Pancreas (tissue), 10 donors: ENCODE data around the gene GPC5. TPM values are rescaled to one million over a fixed set of nuclear protein-coding genes. Genes with fewer than 3 reads are reported as not detected.

ENCODE experiments used
- ATAC-seq, 4 donors: fragments of 200-7000 bp; cut with Tn5 transposase; one replicate each; pipeline versions ENCODE4 v1.8.0 to v1.9.1; 2020; ENCODE audit warnings: mild to moderate bottlenecking in 4 of 4, moderate library complexity in 4 of 4
- DNase-seq, 6 donors: peaks; one replicate each; pipeline ENCODE4 v3.0.0-alpha.2; 2020
- FAIRE-seq: peaks from 2 replicates; lab custom pipeline; 2012; peaks lifted over from hg19 to GRCh38; lab: Jason Lieb, UNC
- H3K27ac ChIP-seq, 4 donors: fragments of 200-600 bp; sonication (generic); 1 replicate in 3 of 4; 2 replicates in 1 of 4; pipeline versions ENCODE4 v1.5.0 to v1.8.0; 2020
- H3K27me3 ChIP-seq, 4 donors: fragments of 200-600 bp; one replicate each; pipeline ENCODE4 v1.8.0; 2021
- H3K36me3 ChIP-seq, 3 donors: fragments of 200-600 bp; sonication (generic) in 1 of 3; one replicate each; pipeline versions ENCODE4 v1.5.0 to v1.8.0; 2020 to 2021
- H3K4me1 ChIP-seq, 3 donors: fragments of 200-600 bp; one replicate each; pipeline ENCODE4 v1.8.0; 2021
- H3K4me3 ChIP-seq, 4 donors: fragments of 200-600 bp; sonication (generic) in 2 of 4; one replicate each; pipeline versions ENCODE4 v1.5.0 to v1.8.0; 2020 to 2021
- H3K9me3 ChIP-seq, 4 donors: fragments of 200-600 bp; one replicate each; pipeline ENCODE4 v1.8.0; 2021
- CTCF ChIP-seq, 4 donors: fragments of 200-600 bp; sonication (generic) in 3 of 4; IDR thresholded peaks; one replicate each; pipeline versions ENCODE4 v1.5.0 to v1.8.0; 2021; ENCODE audit warnings: antibody characterized with exemption in 4 of 4
- WGBS, 2 donors: extraction: QIAGEN DNeasy Blood & Tissue Kit; methylation state at CpG; one replicate each; pipeline ENCODE4 v1.1.7; 2013; 5-methylcytosine and 5-hydroxymethylcytosine counted together
- intact Hi-C, 3 donors: fragments of 100-400 bp; cut with DNase I; formaldehyde crosslinking; loops; one replicate each; pipeline versions ENCODE4 v1.11.1 to v1.14.2; 2022
- polyA plus RNA-seq, 2 donors: library from polyadenylated mRNA; stranded (reverse); fragments of 200-250 nt; gene quantifications; one replicate each; pipeline ENCODE4 v1.2.3, GENCODE V29; 2013
- total RNA-seq, 6 donors: library from RNA; stranded (reverse); fragmentation: NEBNext Ultra II Directional in 4 of 6; extraction: Animal tissue kit (Norgen Biotek cat#: 25700) in 4 of 6; gene quantifications; one replicate each; pipeline versions ENCODE4 v1.2.1 to v1.2.4, GENCODE V29; 2021 to 2023
- donor health status: healthy with polysubstance abuse.
- donor health status: DM: no; HTN: no; CAD: no; lungs with moderate emphysema.
- donor health status: DM: no; HTN: no; CAD: no.
- donor health status: control.
- donor health status: control.
- donor health status: Bipolar disorder and iron deficiency.
- donor health status: DM: yes; HTN: yes; CAD: no.
- donor health status: DM: no; HTN: no; CAD: no.
- donor health status: DM: no; HTN: no; CAD: no.
- donor health status: DM: yes; HTN: yes; CAD: no.

GPC5 gene
- total and polyA plus RNA-seq, 8 donors = 0.12 to 0.35 (median 0.35) TPM; not detected in 5

- H3K9me3 ChIP-seq = no peaks in the 10 kb centered on the region
- no peak for TF ChIP-seq CTCF (IDR thresholded peaks at IDR 0.05)
- 26 to 28% methylated on average over 5 of the region's 5 CpGs for WGBS, 2 donors
- DNase-seq = peak in 3 of 6 donors; percentile 10 to 40 (median 33)
- no peaks in the 10 kb centered on the region for H3K36me3 ChIP-seq
- no peak overlapping the region for H3K27ac ChIP-seq
- peaks cover 0 to 36% (median 17%) of the 10 kb centered on the region in 3 donors for H3K4me1 ChIP-seq
- no peak for FAIRE-seq
- H3K27me3 ChIP-seq = no peaks in the 10 kb centered on the region
- no peak overlapping the region for H3K4me3 ChIP-seq
- intact Hi-C loops = no loop called here
- ATAC-seq = peak; percentile 52 to 81 (median 71)
Observed at GRCh38 chr13:92825938-92826596, 1427.6 kb downstream of the GPC5 start.

GRCh38 chr13:92827503-92827902 is 1429.1 kb downstream of the GPC5 start:
- Histone ChIP-seq H3K9me3 (no peaks in the 10 kb centered on the region), H3K4me1 (peaks cover 0 to 24% (median 13%) of the 10 kb centered on the region in 3 donors), H3K27me3 (no peaks in the 10 kb centered on the region), H3K4me3 (no peak overlapping the region), H3K27ac (no peak overlapping the region), H3K36me3 (no peaks in the 10 kb centered on the region)
- TF ChIP-seq CTCF (IDR thresholded peaks at IDR 0.05) = no peak
- ATAC-seq = no peak
- intact Hi-C loops = no loop called here
- FAIRE-seq = no peak
- DNase-seq = no peak
- 70 to 79% methylated on average over 4 of the region's 4 CpGs for WGBS, 2 donors

GRCh38 chr13:92829930-92830329 is 1431.5 kb downstream of the GPC5 start:
- no peaks in the 10 kb centered on the region for H3K27me3 ChIP-seq
- intact Hi-C loops = no loop called here
- peaks cover 0 to 10% (median 5%) of the 10 kb centered on the region in 3 donors for H3K4me1 ChIP-seq
- DNase-seq (no peak), ATAC-seq (no peak), FAIRE-seq (no peak)
- 39 to 55% methylated on average over 3 of the region's 3 CpGs for WGBS, 2 donors
- H3K27ac ChIP-seq = no peak overlapping the region
- no peak for TF ChIP-seq CTCF (IDR thresholded peaks at IDR 0.05)
- H3K36me3 ChIP-seq = no peaks in the 10 kb centered on the region
- H3K4me3 ChIP-seq = no peak overlapping the region
- H3K9me3 ChIP-seq = no peaks in the 10 kb centered on the region

- H3K36me3 ChIP-seq = no peaks in the 10 kb centered on the region
- 57 to 78% methylated on average over 3 of the region's 3 CpGs for WGBS, 2 donors
- no peak overlapping the region for H3K27ac ChIP-seq
- H3K4me3 ChIP-seq = no peak overlapping the region
- FAIRE-seq (no peak), ATAC-seq (no peak), DNase-seq (no peak)
- peaks cover 0 to 7% (median 3%) of the 10 kb centered on the region in 3 donors for H3K4me1 ChIP-seq
- TF ChIP-seq CTCF (IDR thresholded peaks at IDR 0.05) = no peak
- no peaks in the 10 kb centered on the region for H3K27me3 ChIP-seq
- intact Hi-C loops = no loop called here
- no peaks in the 10 kb centered on the region for H3K9me3 ChIP-seq
Observed at GRCh38 chr13:92830821-92831220, 1432.4 kb downstream of the GPC5 start.

- no peak for DNase-seq
- FAIRE-seq = no peak
- Histone ChIP-seq H3K4me3 (no peak overlapping the region), H3K4me1 (no peaks in the 10 kb centered on the region), H3K27ac (no peak overlapping the region), H3K9me3 (no peaks in the 10 kb centered on the region), H3K36me3 (no peaks in the 10 kb centered on the region), H3K27me3 (no peaks in the 10 kb centered on the region)
- 91% methylated on average over 1 of the region's 1 CpG for WGBS, 2 donors
- intact Hi-C loops = no loop called here
- ATAC-seq = no peak
- no peak for TF ChIP-seq CTCF (IDR thresholded peaks at IDR 0.05)
Observed at GRCh38 chr13:92833071-92833470, 1434.7 kb downstream of the GPC5 start.
